ENCODE measurements around the gene SPAG5. TPM values are rescaled to one million over a fixed set of nuclear protein-coding genes. Genes with fewer than 3 reads are reported as not detected.

The SPAG5 gene
- total RNA-seq, 1 donor from 2014 or later: 141 TPM

GRCh38 chr17:28572259-28573039 is 26.4 kb downstream of the SPAG5 start:
- H3K4me1 Mint-ChIP-seq: peaks cover 31% of the 10 kb centered on the region
- Histone ChIP-seq H3K79me2 (ENCODE audit: low read depth) (peaks cover 30% of the 10 kb centered on the region), H3K27me3 (peaks cover 28% of the 10 kb centered on the region), H3K4me3 (no peak overlapping the region), H3K9ac (no peak overlapping the region), H4K20me1 (ENCODE audit: low read depth) (peaks cover 17% of the 10 kb centered on the region), H3K27ac (no peak overlapping the region), H2AFZ (replicated peaks) (no peak overlapping the region), H3K4me1 (peaks cover 7% of the 10 kb centered on the region), H3K36me3 (no peaks in the 10 kb centered on the region), H3F3A (ENCODE audit: low read depth) (peaks cover 19% of the 10 kb centered on the region), H3K9me3 (ENCODE audit: low read depth) (no peaks in the 10 kb centered on the region), H3K4me2 (peak overlapping the region; percentile 84)
- H3K9me3 Mint-ChIP-seq: no peaks in the 10 kb centered on the region
- no peak for TF ChIP-seq EZH2 (IDR thresholded peaks at IDR 0.05)
- TF ChIP-seq CTCF (IDR thresholded peaks at IDR 0.05): no peak
- TF ChIP-seq EZH2phosphoT487 (IDR thresholded peaks at IDR 0.05): no peak
- H3K27me3 Mint-ChIP-seq (ENCODE audit: insufficient read depth, low read depth): peaks cover 11% of the 10 kb centered on the region
- H3K4me3 Mint-ChIP-seq: peak overlapping the region; percentile 97
- no peak for DNase-seq (ENCODE audit: low spot score)
- H3K27ac Mint-ChIP-seq: no peak overlapping the region
- peaks cover 6% of the 10 kb centered on the region for H3K36me3 Mint-ChIP-seq

- Histone ChIP-seq H3K27me3 (peaks cover 28% of the 10 kb centered on the region), H3K36me3 (no peaks in the 10 kb centered on the region), H3K79me2 (ENCODE audit: low read depth) (peaks cover 34% of the 10 kb centered on the region), H3K4me3 (peak within 1 kb of the TSS; percentile 91), H3K9me3 (ENCODE audit: low read depth) (no peaks in the 10 kb centered on the region), H3F3A (ENCODE audit: low read depth) (peaks cover 14% of the 10 kb centered on the region), H3K4me2 (peak within 1 kb of the TSS; percentile 84), H3K4me1 (peaks cover 7% of the 10 kb centered on the region), H3K27ac (no peak within 1 kb of the TSS), H2AFZ (replicated peaks) (peak within 1 kb of the TSS; percentile 92), H3K9ac (peak within 1 kb of the TSS; percentile 56), H4K20me1 (ENCODE audit: low read depth) (peaks cover 11% of the 10 kb centered on the region)
- DNase-seq (ENCODE audit: low spot score): peak; percentile 98
- TF ChIP-seq CTCF (IDR thresholded peaks at IDR 0.05) (no peak), EZH2 (IDR thresholded peaks at IDR 0.05) (no peak), EZH2phosphoT487 (IDR thresholded peaks at IDR 0.05) (peak; percentile 45)
- peaks cover 11% of the 10 kb centered on the region for H3K27me3 Mint-ChIP-seq (ENCODE audit: insufficient read depth, low read depth)
- peak within 1 kb of the TSS; percentile 97 for H3K4me3 Mint-ChIP-seq
- no peaks in the 10 kb centered on the region for H3K9me3 Mint-ChIP-seq
- H3K36me3 Mint-ChIP-seq: peaks cover 8% of the 10 kb centered on the region
- H3K4me1 Mint-ChIP-seq: peaks cover 24% of the 10 kb centered on the region
- peak within 1 kb of the TSS; percentile 51 for H3K27ac Mint-ChIP-seq
These were observed 27.3 kb downstream of the SPAG5 start, which contains the start of gene PIGS for GRCh38 chr17:28571361-28572122. Gene PIGS, minus strand, starts transcription at chr17:28571524. Its CDS starts 28 bp downstream, at chr17:28571496.

GRCh38 chr17:28570716-28571360 is 28.0 kb downstream of the SPAG5 start:
- Mint-ChIP-seq H3K27me3 (ENCODE audit: insufficient read depth, low read depth) (peaks cover 10% of the 10 kb centered on the region), H3K4me3 (peak overlapping the region; percentile 97), H3K36me3 (peaks cover 8% of the 10 kb centered on the region), H3K27ac (peak overlapping the region; percentile 51), H3K9me3 (no peaks in the 10 kb centered on the region), H3K4me1 (peaks cover 20% of the 10 kb centered on the region)
- peak; percentile 58 for DNase-seq (ENCODE audit: low spot score)
- Histone ChIP-seq H2AFZ (replicated peaks) (peak overlapping the region; percentile 92), H3K9ac (peak overlapping the region; percentile 56), H3K36me3 (no peaks in the 10 kb centered on the region), H3K27ac (no peak overlapping the region), H3K27me3 (peaks cover 24% of the 10 kb centered on the region), H3F3A (ENCODE audit: low read depth) (peaks cover 14% of the 10 kb centered on the region), H3K9me3 (ENCODE audit: low read depth) (no peaks in the 10 kb centered on the region), H3K4me2 (peak overlapping the region; percentile 84), H4K20me1 (ENCODE audit: low read depth) (peaks cover 11% of the 10 kb centered on the region), H3K4me1 (peaks cover 7% of the 10 kb centered on the region), H3K4me3 (peak overlapping the region; percentile 91), H3K79me2 (ENCODE audit: low read depth) (peaks cover 34% of the 10 kb centered on the region)
- TF ChIP-seq CTCF (IDR thresholded peaks at IDR 0.05): no peak
- TF ChIP-seq EZH2phosphoT487 (IDR thresholded peaks at IDR 0.05): no peak
- TF ChIP-seq EZH2 (IDR thresholded peaks at IDR 0.05): no peak
